NK-92 (cell line): ENCODE data around the gene PLBD1.

Experiments used
- DNase-seq: peaks from one replicate; lab custom pipeline; 2025; ENCODE audit not compliant: unreplicated experiment; lab: John Stamatoyannopoulos, UW

PLBD1 gene

GRCh38 chr12:14514154-14514842 lies 53.4 kb downstream of the PLBD1 start:
- no peak for DNase-seq

GRCh38 chr12:14510574-14510973 lies 57.1 kb downstream of the PLBD1 start:
- DNase-seq = no peak

GRCh38 chr12:14505626-14506596 lies 61.8 kb downstream of the PLBD1 start:
- DNase-seq = no peak

DNA sequence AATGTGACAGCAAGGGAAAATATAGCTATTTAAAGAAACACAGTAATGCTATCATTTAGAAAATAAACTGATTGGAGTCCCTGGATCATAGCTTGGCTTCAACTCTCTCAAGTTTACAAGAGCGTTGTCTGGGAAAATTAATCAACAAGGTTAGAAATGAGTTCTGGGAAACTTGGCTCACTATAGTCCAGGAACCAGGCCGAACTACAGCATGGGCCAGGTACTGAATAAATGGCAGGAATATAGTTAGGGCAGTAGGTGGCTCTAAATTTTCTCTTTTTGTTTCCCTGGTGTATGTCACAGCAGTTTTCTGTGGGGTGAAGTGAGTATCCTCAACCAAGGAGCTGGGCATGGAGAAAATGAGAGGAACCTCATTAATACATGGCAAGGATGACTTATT lies 72.4 kb downstream of the PLBD1 start:
- DNase-seq = no peak

- no peak for DNase-seq
Observed at GRCh38 chr12:14482886-14483285, 84.8 kb downstream of the PLBD1 start.

DNA sequence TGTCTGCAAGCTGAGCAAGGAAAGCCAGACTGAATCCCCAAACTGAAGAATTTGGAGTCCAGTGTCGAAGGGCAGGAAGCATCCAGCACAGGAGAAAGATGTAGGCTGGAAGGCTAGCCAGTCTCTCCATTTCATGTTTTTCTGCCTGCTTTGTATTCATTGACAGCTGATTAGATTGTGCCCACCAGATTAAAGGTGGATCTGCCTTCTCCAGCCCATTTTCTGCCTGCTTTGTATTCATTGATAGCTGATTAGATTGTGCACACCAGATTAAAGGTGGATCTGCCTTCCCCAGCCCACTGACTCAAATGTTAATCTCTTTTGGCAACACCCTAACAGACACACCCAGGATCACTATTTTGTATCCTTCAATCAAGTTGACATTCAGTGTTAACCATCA lies 85.3 kb downstream of the PLBD1 start:
- no peak for DNase-seq

GRCh38 chr12:14481201-14481600 lies 86.5 kb downstream of the PLBD1 start:
- no peak for DNase-seq

DNA sequence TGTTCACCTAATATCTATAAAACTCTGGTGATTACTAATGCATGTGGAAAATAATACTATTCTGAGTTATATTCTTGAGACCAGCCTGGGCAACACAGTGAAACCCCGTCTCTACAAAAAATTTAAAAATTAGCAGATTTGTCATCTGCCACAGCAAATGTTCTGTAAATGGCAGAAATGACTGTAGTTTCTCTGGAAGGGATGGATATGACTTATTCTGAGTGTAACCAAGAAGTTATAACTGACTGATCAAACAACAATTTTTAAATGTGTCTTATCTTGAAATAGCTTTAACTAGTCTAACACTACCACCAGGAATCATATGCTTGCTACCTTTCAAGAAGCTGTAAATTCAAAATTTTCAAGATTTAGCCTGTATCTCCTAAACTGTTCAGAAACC lies 88.7 kb downstream of the PLBD1 start:
- DNase-seq = no peak

- DNase-seq = no peak
Observed at GRCh38 chr12:14473707-14474287, 93.9 kb downstream of the PLBD1 start.

- no peak for DNase-seq
Observed at GRCh38 chr12:14471497-14471896, 96.2 kb downstream of the PLBD1 start.

GRCh38 chr12:14460212-14460841 lies 107.4 kb downstream of the PLBD1 start:
- DNase-seq = no peak

DNA sequence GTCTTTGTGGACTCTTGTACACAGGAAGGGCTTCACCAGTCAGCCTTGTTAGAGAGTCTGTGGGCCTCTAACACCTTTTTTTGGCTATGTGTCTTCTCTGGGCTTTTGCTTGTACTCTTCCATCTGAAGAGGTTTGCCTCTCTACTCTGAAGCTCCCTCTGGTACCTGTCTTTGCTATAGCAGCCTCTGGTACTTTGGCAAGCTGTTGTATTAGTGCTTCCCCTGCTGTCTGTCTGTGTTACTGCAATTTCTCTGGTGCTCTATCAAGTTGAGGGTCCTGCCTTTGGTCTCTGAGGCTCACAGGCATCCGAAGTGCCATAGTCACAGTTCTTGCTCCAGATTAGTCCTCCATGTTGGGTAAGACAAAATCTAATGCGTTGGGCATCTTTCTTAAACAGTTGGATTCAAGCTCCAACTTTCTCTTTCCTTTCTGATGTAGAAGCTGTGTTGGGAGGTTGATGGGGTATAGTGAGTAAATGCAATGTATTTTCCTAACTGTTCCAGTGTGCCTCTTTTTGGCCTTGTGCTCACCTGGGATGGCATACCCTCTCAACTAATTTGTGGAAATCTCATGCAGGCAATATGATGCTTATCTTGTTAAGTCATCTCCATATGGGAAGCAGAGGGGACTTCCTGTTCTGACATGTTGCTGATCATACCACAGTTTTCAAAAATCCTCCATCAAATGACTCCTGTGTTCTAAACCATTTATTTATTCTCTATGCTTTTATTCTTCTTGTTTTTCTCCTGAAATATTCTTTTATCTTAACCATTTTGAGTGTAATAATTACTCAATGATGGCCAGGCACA lies 113.4 kb downstream of the PLBD1 start:
- DNase-seq = no peak
